Ishikawa (cell line): Measurements from ENCODE around the gene ARNT2.

Experiments used
- CEBPB ChIP-seq: IDR thresholded peaks from 2 replicates; pipeline ENCODE4 v1.6.1; 2012
- CREB1 ChIP-seq: IDR thresholded peaks from 2 replicates; pipeline ENCODE4 v1.6.1; 2012; ENCODE audit warnings: low read depth
- EGR1 ChIP-seq: IDR thresholded peaks from 2 replicates; pipeline ENCODE4 v1.6.1; 2012
- EP300 ChIP-seq: IDR thresholded peaks from 2 replicates; pipeline ENCODE4 v1.6.1; 2012; ENCODE audit warnings: borderline replicate concordance
- FOXM1 ChIP-seq: IDR thresholded peaks from 2 replicates; pipeline ENCODE4 v1.6.1; 2012; ENCODE audit warnings: low read depth, borderline replicate concordance
- NFIC ChIP-seq: IDR thresholded peaks from 2 replicates; pipeline ENCODE4 v1.6.1; 2012
- RAD21 ChIP-seq: IDR thresholded peaks from 2 replicates; pipeline ENCODE4 v1.6.1; 2012; ENCODE audit warnings: low read depth
- TAF1 ChIP-seq: IDR thresholded peaks from 2 replicates; pipeline ENCODE4 v1.6.1; 2012; ENCODE audit warnings: low read depth, mild to moderate bottlenecking
- TCF12 ChIP-seq: IDR thresholded peaks from 2 replicates; pipeline ENCODE4 v1.6.1; 2012; ENCODE audit warnings: low read depth
- TEAD4 ChIP-seq: IDR thresholded peaks from 2 replicates; pipeline ENCODE4 v1.6.1; 2012
- USF1 ChIP-seq: IDR thresholded peaks from 2 replicates; pipeline ENCODE4 v1.6.1; 2012
- YY1 ChIP-seq: IDR thresholded peaks from 2 replicates; pipeline ENCODE4 v1.6.1; 2012; ENCODE audit warnings: low read depth
- ZBTB7A ChIP-seq: IDR thresholded peaks from 2 replicates; pipeline ENCODE4 v1.6.1; 2012; ENCODE audit warnings: low read depth
- TF ChIP-seq, protein P1 (sequence below): IDR thresholded peaks from 2 replicates; pipeline ENCODE4 v1.6.1; 2012
- TF ChIP-seq, protein P2 (sequence below): IDR thresholded peaks from 2 replicates; pipeline ENCODE4 v1.6.1; 2012; ENCODE audit warnings: low read depth, mild to moderate bottlenecking

ARNT2 gene

DNA sequence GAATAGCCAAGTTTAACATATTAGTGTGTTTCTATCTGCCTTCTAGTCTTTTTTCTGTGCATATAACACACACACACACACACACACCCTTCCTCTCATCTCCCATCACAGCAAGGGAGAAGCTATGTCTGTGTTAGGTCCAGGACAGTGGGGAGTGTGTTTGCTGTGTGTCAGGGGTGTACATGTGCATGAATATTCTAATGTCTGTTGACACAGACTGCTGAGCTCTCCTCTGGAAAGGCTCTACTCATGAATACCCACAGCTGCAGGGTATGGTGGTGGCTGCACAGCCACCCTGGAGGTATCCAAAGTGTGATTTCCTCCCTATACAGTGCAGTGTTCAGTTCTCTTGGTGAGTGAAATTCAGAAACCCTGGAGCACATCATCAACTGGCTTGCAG is 42.9 kb downstream of the ARNT2 start:
- TF ChIP-seq USF1 (no peak), EP300 (no peak), TAF1 (no peak), FOXM1 (no peak), TEAD4 (no peak), CEBPB (no peak), EGR1 (no peak), CREB1 (no peak), ZBTB7A (no peak), NFIC (no peak), RAD21 (no peak)
- TF ChIP-seq, protein P1, sequence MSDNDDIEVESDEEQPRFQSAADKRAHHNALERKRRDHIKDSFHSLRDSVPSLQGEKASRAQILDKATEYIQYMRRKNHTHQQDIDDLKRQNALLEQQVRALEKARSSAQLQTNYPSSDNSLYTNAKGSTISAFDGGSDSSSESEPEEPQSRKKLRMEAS, result no peak

- TF ChIP-seq NFIC (no peak), ZBTB7A (no peak), RAD21 (no peak), EP300 (no peak), TCF12 (no peak), USF1 (no peak), CREB1 (no peak), TAF1 (no peak)
These were observed 45.6 kb downstream of the ARNT2 start for GRCh38 chr15:80449825-80450224.

DNA sequence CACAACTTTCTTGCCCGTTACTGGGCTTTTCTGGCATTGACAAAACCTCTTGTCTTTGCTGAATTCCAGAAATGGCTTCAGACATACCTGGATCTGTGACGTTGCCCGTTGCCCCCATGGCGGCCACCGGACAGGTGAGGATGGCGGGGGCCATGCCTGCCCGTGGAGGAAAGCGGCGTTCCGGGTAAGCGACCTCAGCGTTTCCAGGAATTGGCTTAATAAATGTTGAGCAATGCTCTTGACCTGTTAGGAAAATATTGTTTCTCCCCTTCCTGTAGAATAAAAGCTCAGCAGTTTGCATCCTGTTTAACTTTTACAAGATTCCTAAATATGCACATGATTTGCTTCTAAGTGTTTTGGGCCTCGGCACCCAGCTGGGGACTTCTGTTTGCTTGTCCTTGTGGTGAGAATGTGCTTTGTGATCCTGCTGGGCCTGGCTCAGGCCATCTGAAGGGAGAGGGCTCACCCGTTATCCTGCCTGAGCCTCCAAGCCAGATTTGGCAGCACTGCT is 46.7 kb downstream of the ARNT2 start:
- TF ChIP-seq CREB1, result no peak

GRCh38 chr15:80452166-80452565 is 48.0 kb downstream of the ARNT2 start:
- no peak for TF ChIP-seq TEAD4

GRCh38 chr15:80455051-80455648 is 51.0 kb downstream of the ARNT2 start:
- TF ChIP-seq TCF12 (no peak), TEAD4 (no peak), CREB1 (no peak), TAF1 (no peak), YY1 (no peak), ZBTB7A (no peak)

DNA sequence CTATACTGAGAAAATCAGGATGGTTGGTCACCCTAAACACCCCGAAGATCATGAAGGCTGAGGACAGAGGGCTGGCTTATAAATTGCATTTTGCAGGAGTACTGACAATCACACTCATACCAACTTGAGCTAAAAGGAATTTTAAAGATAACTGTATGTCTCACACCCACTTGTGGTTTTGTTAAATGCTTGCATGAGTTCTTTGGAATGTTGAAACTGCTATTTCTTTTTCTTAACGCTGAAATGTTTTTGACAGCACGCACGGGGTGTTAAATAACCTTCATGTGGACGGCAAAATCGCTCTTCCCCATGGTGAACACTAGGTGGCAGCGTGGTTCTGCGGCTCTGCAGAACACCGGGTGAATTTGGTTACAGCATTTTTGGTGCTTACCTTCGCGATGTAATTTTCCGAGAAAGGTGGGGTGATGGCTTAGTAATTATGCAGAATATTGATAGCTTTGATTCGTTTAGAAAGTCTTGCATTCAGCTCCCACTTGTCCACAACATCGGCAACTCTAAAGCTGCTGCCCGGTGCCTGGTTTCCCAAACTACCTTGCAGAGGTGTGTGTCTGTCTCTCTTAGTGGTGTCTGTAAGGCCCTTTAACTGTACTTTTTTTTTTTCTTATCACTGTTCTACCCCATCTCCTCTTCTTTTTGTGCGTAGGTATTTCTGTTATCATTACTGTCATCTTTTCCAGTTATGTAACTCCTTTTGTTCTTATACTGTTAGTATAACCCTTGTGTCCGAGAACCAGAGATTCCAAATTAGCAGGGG is 51.7 kb downstream of the ARNT2 start:
- TF ChIP-seq EGR1 (no peak), YY1 (no peak), TAF1 (no peak), FOXM1 (no peak), RAD21 (peak; percentile 97), USF1 (no peak), NFIC (no peak), CEBPB (no peak)
- TF ChIP-seq, protein P1, result no peak

- TF ChIP-seq CEBPB (no peak), CREB1 (no peak), EP300 (no peak), RAD21 (no peak), TEAD4 (no peak), USF1 (no peak), EGR1 (no peak), TAF1 (no peak), TCF12 (no peak), YY1 (no peak), ZBTB7A (no peak), NFIC (no peak), FOXM1 (no peak)
- TF ChIP-seq, protein P1, result no peak
- TF ChIP-seq, protein P2, sequence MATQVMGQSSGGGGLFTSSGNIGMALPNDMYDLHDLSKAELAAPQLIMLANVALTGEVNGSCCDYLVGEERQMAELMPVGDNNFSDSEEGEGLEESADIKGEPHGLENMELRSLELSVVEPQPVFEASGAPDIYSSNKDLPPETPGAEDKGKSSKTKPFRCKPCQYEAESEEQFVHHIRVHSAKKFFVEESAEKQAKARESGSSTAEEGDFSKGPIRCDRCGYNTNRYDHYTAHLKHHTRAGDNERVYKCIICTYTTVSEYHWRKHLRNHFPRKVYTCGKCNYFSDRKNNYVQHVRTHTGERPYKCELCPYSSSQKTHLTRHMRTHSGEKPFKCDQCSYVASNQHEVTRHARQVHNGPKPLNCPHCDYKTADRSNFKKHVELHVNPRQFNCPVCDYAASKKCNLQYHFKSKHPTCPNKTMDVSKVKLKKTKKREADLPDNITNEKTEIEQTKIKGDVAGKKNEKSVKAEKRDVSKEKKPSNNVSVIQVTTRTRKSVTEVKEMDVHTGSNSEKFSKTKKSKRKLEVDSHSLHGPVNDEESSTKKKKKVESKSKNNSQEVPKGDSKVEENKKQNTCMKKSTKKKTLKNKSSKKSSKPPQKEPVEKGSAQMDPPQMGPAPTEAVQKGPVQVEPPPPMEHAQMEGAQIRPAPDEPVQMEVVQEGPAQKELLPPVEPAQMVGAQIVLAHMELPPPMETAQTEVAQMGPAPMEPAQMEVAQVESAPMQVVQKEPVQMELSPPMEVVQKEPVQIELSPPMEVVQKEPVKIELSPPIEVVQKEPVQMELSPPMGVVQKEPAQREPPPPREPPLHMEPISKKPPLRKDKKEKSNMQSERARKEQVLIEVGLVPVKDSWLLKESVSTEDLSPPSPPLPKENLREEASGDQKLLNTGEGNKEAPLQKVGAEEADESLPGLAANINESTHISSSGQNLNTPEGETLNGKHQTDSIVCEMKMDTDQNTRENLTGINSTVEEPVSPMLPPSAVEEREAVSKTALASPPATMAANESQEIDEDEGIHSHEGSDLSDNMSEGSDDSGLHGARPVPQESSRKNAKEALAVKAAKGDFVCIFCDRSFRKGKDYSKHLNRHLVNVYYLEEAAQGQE, result no peak
These were observed 52.6 kb downstream of the ARNT2 start for GRCh38 chr15:80456517-80457492.
